ENCODE measurements around the gene POLR2E.

DNA sequence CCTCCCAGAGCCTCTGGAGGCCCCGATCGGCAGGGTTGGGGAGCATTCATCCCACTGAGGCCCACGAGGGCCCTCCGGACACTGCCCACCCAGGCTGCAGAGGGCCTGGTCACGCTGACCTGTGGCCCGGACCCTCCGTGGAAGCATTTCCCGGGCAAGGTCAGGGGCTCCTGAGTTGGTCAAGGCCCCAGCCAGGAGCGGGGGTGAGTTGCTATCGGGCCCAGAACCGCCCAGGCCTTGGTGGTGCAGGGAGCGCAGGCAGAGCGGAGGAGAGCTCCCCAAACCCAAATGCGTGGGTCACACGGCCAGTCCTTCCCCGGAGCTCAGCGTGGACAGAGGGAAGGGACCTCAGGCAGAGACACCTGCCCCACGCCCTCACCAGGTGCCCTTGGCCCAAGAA is 34.4 kb upstream of the POLR2E start:
- no peak for TF ChIP-seq FOXJ3 (CRISPR knock-in tag; IDR thresholded peaks at IDR 0.05)
- TF ChIP-seq EP300 (IDR thresholded peaks at IDR 0.05; ENCODE audit: borderline replicate concordance in 1 of 2, low read depth in 1 of 2, low read length in 1 of 2) = no peak
- TF ChIP-seq POLR2AphosphoS5 (IDR thresholded peaks at IDR 0.05; ENCODE audit: low read depth, low read length) = no peak
- TF ChIP-seq, protein P1, sequence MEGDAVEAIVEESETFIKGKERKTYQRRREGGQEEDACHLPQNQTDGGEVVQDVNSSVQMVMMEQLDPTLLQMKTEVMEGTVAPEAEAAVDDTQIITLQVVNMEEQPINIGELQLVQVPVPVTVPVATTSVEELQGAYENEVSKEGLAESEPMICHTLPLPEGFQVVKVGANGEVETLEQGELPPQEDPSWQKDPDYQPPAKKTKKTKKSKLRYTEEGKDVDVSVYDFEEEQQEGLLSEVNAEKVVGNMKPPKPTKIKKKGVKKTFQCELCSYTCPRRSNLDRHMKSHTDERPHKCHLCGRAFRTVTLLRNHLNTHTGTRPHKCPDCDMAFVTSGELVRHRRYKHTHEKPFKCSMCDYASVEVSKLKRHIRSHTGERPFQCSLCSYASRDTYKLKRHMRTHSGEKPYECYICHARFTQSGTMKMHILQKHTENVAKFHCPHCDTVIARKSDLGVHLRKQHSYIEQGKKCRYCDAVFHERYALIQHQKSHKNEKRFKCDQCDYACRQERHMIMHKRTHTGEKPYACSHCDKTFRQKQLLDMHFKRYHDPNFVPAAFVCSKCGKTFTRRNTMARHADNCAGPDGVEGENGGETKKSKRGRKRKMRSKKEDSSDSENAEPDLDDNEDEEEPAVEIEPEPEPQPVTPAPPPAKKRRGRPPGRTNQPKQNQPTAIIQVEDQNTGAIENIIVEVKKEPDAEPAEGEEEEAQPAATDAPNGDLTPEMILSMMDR (IDR thresholded peaks at IDR 0.05) = no peak
- TF ChIP-seq, protein P2, sequence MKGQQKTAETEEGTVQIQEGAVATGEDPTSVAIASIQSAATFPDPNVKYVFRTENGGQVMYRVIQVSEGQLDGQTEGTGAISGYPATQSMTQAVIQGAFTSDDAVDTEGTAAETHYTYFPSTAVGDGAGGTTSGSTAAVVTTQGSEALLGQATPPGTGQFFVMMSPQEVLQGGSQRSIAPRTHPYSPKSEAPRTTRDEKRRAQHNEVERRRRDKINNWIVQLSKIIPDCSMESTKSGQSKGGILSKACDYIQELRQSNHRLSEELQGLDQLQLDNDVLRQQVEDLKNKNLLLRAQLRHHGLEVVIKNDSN (IDR thresholded peaks at IDR 0.05; ENCODE audit: borderline replicate concordance, low read depth) = no peak
- TF ChIP-seq, protein P3, sequence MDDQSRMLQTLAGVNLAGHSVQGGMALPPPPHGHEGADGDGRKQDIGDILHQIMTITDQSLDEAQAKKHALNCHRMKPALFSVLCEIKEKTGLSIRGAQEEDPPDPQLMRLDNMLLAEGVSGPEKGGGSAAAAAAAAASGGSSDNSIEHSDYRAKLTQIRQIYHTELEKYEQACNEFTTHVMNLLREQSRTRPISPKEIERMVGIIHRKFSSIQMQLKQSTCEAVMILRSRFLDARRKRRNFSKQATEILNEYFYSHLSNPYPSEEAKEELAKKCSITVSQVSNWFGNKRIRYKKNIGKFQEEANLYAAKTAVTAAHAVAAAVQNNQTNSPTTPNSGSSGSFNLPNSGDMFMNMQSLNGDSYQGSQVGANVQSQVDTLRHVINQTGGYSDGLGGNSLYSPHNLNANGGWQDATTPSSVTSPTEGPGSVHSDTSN (IDR thresholded peaks at IDR 0.05) = no peak
- no peak for TF ChIP-seq FOXM1 (IDR thresholded peaks at IDR 0.05; ENCODE audit: low read depth)
- TF ChIP-seq RAD21 (IDR thresholded peaks at IDR 0.05; ENCODE audit: low read length) = no peak
- TF ChIP-seq JUND (IDR thresholded peaks at IDR 0.05) = no peak
- no peak for TF ChIP-seq EZH2phosphoT487 (IDR thresholded peaks at IDR 0.05; ENCODE audit: borderline replicate concordance, low read depth)
